Ascending aorta (tissue), 2 donors: ENCODE measurements around the gene KAT7. TPM values are rescaled to one million over a fixed set of nuclear protein-coding genes. Genes with fewer than 3 reads are reported as not detected.

Experiments
- DNase-seq, 2 donors: peaks; one replicate each; pipeline ENCODE4 v3.0.0-alpha.2; 2019; ENCODE audit warnings: low spot score in 2 of 2
- H3K27ac ChIP-seq, 2 donors: fragments of 200-600 bp; sonication (generic); one replicate each; pipeline ENCODE4 v1.5.1; 2016 to 2017; ENCODE audit warnings: mild to moderate bottlenecking in 1 of 2
- H3K27me3 ChIP-seq: fragments of 200-600 bp; sonication (generic); one replicate; pipeline ENCODE4 v1.5.1; 2017
- H3K36me3 ChIP-seq, 2 donors: fragments of 200-600 bp; sonication (generic); one replicate each; pipeline ENCODE4 v1.5.1; 2016
- H3K4me1 ChIP-seq, 2 donors: fragments of 200-600 bp; sonication (generic); one replicate each; pipeline ENCODE4 v1.5.1; 2016 to 2017; ENCODE audit warnings: mild to moderate bottlenecking in 1 of 2
- H3K4me3 ChIP-seq, 2 donors: fragments of 200-600 bp; sonication (generic); one replicate each; pipeline ENCODE4 v1.5.1; 2016 to 2017; ENCODE audit warnings: mild to moderate bottlenecking in 1 of 2
- H3K9me3 ChIP-seq, 2 donors: fragments of 200-600 bp; sonication (generic); one replicate each; pipeline ENCODE4 v1.5.1; 2016
- CTCF ChIP-seq, 3 experiments: fragments of 200-600 bp in 2 of 3; fragments of 450-650 bp in 1 of 3; sonication (generic) in 2 of 3; IDR thresholded peaks; one replicate each; pipeline ENCODE4 v1.5.1; 2016 to 2019; ENCODE audit warnings: antibody characterized with exemption in 3 of 3, mild to moderate bottlenecking in 1 of 3, moderate library complexity in 1 of 3
- intact Hi-C: fragments of 100-400 bp; cut with DNase I; formaldehyde crosslinking; loops from one replicate; pipeline ENCODE4 v1.15.1; 2023
- total RNA-seq: library from RNA; depleted of rRNA; stranded (reverse); fragments of >200 nt; gene quantifications from one replicate; pipeline ENCODE4 v1.1.0, GENCODE V29; 2016

Gene KAT7
- total RNA-seq, 1 donor from 2014 or later: 46.6 TPM

GRCh38 chr17:49793309-49793708, 4.8 kb downstream of the KAT7 start:
- Histone ChIP-seq H3K9me3 (no peaks in the 10 kb centered on the region), H3K27ac (no peak overlapping the region), H3K27me3 (no peaks in the 10 kb centered on the region), H3K36me3 (peaks cover 35 to 62% of the 10 kb centered on the region in 2 donors), H3K4me1 (peaks cover 5 to 27% of the 10 kb centered on the region in 2 donors), H3K4me3 (no peak overlapping the region)
- no peak for DNase-seq
- intact Hi-C loops: no loop called here
- TF ChIP-seq CTCF (IDR thresholded peaks at IDR 0.05): no peak

DNA sequence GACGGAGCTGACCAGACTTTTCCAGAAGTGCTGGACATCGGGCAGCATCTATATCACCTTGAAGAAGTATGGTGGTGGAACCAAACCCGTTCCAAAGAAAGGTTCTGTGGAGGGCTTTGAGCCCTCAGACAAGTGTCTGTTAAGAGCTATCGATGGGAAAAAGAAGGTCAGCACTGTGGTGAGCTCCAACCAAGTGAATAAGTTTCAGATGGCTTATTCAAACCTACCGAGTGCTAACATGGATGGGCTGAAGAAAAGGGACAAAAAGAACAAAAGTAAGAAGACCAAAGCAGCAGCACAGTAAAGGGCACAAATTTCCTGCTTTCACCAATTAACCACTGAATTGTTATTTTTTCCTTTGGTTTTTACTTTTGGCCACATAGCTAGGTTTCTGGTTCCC, 6.9 kb downstream of the KAT7 start:
- no peak for TF ChIP-seq CTCF (IDR thresholded peaks at IDR 0.05)
- no peak for DNase-seq
- no peaks in the 10 kb centered on the region for H3K9me3 ChIP-seq
- H3K36me3 ChIP-seq: peaks cover 54 to 80% of the 10 kb centered on the region in 2 donors
- no peak overlapping the region for H3K4me3 ChIP-seq
- no peak overlapping the region for H3K27ac ChIP-seq
- peaks cover 0 to 17% of the 10 kb centered on the region in 2 donors for H3K4me1 ChIP-seq
- H3K27me3 ChIP-seq: no peaks in the 10 kb centered on the region
- intact Hi-C loops: no loop called here

DNA sequence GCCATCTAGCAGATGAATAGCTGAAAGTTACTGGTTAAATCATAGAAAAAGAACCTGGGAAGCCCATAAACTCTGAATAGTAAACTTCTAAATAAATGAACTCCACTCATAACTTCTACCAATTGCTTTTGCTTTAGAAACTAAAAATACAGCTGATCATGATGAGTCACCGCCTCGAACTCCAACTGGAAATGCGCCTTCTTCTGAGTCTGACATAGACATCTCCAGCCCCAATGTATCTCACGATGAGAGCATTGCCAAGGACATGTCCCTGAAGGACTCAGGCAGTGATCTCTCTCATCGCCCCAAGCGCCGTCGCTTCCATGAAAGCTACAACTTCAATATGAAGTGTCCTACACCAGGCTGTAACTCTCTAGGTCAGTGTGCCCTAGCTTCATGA, 9.7 kb downstream of the KAT7 start:
- Histone ChIP-seq H3K27me3 (no peaks in the 10 kb centered on the region), H3K27ac (no peak overlapping the region), H3K4me1 (peaks cover 0 to 6% of the 10 kb centered on the region in 2 donors), H3K4me3 (no peak overlapping the region), H3K36me3 (peaks cover 46 to 87% of the 10 kb centered on the region in 2 donors), H3K9me3 (no peaks in the 10 kb centered on the region)
- TF ChIP-seq CTCF (IDR thresholded peaks at IDR 0.05): no peak
- no peak for DNase-seq
- intact Hi-C loops: no loop called here

GRCh38 chr17:49798738-49799137, 10.3 kb downstream of the KAT7 start:
- H3K9me3 ChIP-seq: no peaks in the 10 kb centered on the region
- intact Hi-C loops: no loop called here
- H3K4me3 ChIP-seq: no peak overlapping the region
- H3K27me3 ChIP-seq: no peaks in the 10 kb centered on the region
- peaks cover 41 to 85% of the 10 kb centered on the region in 2 donors for H3K36me3 ChIP-seq
- TF ChIP-seq CTCF (IDR thresholded peaks at IDR 0.05): no peak
- DNase-seq: no peak
- no peak overlapping the region for H3K27ac ChIP-seq
- peaks cover 0 to under 1% of the 10 kb centered on the region in 2 donors for H3K4me1 ChIP-seq

- no peak for DNase-seq
- H3K36me3 ChIP-seq: peaks cover 70 to 83% of the 10 kb centered on the region in 2 donors
- H3K27ac ChIP-seq: no peak overlapping the region
- H3K4me1 ChIP-seq: peaks cover 0 to 3% of the 10 kb centered on the region in 2 donors
- H3K27me3 ChIP-seq: no peaks in the 10 kb centered on the region
- no peak overlapping the region for H3K4me3 ChIP-seq
- TF ChIP-seq CTCF (IDR thresholded peaks at IDR 0.05): no peak
- intact Hi-C loops: no loop called here
- H3K9me3 ChIP-seq: no peaks in the 10 kb centered on the region
Observed at GRCh38 chr17:49809056-49809455, 20.6 kb downstream of the KAT7 start.
